HG02938 (cell line): ENCODE measurements around the gene LCE2C.

Experiments used
- ATAC-seq: cut with Tn5 transposase; IDR thresholded peaks from one replicate; pipeline ENCODE4 v1.9.1; 2021; ENCODE audit warnings: mild to moderate bottlenecking, moderate library complexity; ENCODE audit not compliant: unreplicated experiment

Gene LCE2C

GRCh38 chr1:152718238-152718637 lies 43.2 kb downstream of the LCE2C start:
- ATAC-seq = no peak

GRCh38 chr1:152725261-152725660 lies 50.2 kb downstream of the LCE2C start:
- ATAC-seq = no peak
